Stimulated activated CD4-positive, alpha-beta T cell treated with anti-CD3 and anti-CD28 coated beads, Interleukin-4, amount 100 ng/mL, for 4 hours (primary cell): ENCODE measurements around the gene TRUB2.

ENCODE experiments used
- DNase-seq, 2 experiments: peaks; one replicate each; pipeline ENCODE4 v3.0.0-alpha.2; 2020

TRUB2 gene

GRCh38 chr9:128322404-128323211 is at the start of gene TRUB2, which contains the start of gene COQ4:
Gene TRUB2 (minus strand): TSS chr9:128322447. CDS start chr9:128322408, 39 bp downstream.
Gene COQ4 (plus strand): TSS chr9:128322839. CDS start chr9:128322859, 20 bp downstream.
- peak; percentile 90 to 92 for DNase-seq

DNA sequence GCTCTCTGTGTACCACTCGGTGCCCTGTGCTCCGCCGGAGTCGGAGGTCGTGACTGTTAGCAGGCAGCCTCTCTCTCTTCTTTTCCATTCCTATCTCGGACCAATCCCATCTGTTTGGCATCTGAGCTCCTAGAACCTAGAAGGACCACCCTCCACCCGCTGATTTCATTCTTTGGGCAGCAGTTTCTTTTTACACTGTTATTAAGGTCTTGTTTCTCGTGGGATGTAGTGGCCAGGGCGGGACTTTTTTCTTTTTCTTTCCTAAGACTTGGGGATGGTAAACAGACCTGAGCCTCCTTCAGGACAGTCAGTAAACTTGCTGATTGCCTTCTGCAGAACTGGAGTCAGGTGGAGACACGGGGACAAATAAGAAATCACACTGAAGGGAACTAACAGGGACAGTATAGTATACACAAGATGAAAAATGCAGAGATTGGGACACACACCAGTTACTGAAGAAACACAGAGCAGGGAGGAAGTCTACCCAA is 49.4 kb upstream of the TRUB2 start:
- DNase-seq: no peak

DNA sequence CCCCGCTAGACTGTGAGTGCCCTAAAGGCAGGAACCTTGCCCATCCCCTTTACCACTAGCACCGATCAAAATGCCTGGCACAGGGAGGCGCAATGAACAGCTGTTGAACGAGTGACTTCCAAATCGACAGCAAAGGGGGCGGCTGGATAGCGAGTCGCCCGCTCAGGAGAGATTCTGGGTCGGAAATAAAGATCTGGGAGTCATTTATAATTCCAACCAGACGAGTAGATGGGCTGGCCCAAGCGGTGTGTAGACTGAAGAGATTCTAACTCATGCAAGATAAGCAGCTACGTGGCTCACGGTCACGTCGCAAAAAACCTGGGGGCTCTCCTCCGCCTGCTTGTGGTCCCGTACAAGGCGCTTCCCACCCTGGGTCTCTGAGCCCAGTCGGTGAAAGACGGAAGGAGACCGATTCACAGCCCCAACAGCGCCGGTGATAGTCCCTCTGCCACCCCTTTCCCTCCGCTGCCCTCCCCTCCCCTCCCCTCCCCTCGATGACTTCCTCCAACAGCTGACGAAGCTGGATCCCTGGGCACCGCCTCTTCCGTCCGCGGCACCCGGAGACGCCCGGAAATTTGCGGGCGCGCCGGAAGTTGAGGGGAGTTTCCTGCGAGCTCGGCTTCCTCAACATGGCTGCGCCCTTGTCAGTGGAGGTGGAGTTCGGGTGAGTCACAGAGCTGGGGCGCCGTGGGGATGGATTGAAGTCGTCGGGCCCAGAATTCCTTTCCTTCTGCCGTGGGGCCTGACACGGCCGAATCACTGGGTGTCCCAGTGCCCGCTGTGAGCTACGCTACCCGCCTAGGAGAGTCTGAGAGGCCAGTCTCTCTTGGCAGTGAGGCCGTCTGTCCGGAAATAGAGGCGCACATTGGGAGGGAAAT is 48.7 kb upstream of the TRUB2 start, which contains the start of gene URM1:
Gene URM1, plus strand, starts transcription at position 623 of the 878 bp plus-strand sequence. Its CDS starts 7 bp downstream, at position 630.
- DNase-seq: peak; percentile 92 to 97

DNA sequence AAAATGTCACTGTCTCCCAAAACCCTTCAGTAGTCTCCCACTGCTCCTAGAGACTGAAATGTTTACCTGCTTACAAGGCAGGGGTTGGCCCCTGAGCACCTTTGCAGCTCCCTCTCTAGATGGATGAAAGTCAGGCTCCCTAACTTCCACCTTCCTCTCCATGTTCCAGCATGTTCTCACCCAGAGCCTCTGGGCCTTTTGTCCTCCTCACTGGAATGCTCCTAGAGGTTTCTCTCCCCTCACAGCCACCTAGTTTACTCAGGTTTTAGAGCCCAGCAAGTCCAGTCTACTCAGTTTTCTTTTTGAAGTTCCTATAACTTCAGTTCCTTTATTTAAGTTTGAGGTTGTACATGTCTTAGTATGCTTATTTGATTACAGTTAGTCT is 48.1 kb upstream of the TRUB2 start:
- DNase-seq: no peak

DNA sequence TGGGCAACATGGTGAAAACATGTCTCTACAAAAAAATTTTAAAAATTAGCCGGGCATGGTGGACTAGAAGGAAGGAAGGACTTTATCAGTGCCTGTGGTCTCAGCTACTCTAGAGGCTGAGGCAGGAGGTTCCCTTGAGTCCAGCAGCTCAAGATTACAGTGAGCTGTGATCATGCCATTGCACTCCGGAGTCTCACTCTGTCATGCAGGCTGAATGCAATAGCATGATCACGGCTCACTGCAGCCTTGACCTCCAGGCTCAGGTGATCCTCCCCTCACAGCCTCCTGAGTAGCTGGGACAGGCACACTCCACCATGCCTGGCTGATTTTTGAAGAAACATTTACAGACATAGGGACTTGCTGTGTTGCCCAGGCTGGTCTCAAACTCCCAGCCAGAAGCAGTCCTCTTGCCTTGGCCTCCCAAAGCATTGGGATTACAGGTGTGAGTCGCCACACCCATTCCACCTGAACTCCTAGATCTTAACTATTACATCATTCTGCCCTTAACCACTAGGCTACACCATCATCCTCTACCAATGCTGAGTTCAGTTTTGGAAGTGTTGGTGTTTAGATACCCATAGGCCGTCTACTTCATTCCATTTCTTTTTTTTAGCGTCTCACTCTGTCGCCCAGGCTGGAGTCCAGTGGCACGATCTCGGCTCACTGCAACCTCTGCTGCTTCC is 46.9 kb upstream of the TRUB2 start:
- DNase-seq: no peak

- no peak for DNase-seq
Measured at GRCh38 chr9:128365525-128365924, 43.3 kb upstream of the TRUB2 start.

DNA sequence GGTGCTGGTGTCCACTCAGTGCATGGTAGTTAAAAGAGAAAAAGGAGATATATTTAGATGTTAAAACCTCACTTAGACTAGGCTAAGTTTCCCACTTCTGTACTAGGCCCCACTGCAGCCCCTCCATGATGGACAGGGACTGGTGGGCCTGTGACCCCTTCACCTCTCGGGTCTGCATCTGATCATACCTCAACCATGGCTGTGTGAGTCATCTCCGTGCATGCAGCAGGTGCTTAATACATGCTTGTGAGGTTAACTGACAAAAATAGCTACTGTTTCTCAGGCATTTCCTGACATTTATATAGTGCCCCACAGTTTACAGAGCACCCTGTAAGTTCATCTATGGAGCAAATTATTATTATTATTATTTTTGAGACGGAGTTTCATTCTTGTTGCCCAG is 40.5 kb upstream of the TRUB2 start:
- DNase-seq: no peak

GRCh38 chr9:128361986-128362646 is 39.9 kb upstream of the TRUB2 start:
- DNase-seq: peak; percentile 58 to 59

GRCh38 chr9:128361296-128361985 is 39.2 kb upstream of the TRUB2 start:
- DNase-seq: no peak

GRCh38 chr9:128360826-128361225 is 38.6 kb upstream of the TRUB2 start:
- DNase-seq: no peak

- no peak for DNase-seq
Measured at GRCh38 chr9:128358861-128359260, 36.6 kb upstream of the TRUB2 start.

GRCh38 chr9:128358090-128358489 is 35.8 kb upstream of the TRUB2 start:
- DNase-seq: no peak

GRCh38 chr9:128355451-128355850 is 33.2 kb upstream of the TRUB2 start:
- DNase-seq: no peak

DNA sequence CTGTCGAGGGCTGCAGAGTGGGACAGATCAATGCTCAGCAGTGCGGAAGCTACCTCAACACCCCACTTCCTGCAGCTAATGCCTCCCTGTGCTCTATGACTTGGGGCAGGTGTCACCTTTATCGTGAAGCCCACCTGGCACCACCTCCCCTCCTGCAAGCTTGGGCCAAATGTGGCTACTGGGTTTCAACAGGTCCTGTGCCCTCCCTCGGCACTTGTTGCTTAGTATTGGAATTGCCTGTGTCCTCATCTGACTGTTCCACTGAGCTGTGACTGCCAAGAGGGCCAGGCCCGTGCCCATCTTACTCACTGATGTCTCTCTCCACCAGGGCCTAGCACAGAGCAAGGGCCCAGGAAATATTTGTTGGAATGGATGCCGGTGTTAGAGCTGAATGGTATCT is 27.5 kb upstream of the TRUB2 start:
- DNase-seq: no peak

DNA sequence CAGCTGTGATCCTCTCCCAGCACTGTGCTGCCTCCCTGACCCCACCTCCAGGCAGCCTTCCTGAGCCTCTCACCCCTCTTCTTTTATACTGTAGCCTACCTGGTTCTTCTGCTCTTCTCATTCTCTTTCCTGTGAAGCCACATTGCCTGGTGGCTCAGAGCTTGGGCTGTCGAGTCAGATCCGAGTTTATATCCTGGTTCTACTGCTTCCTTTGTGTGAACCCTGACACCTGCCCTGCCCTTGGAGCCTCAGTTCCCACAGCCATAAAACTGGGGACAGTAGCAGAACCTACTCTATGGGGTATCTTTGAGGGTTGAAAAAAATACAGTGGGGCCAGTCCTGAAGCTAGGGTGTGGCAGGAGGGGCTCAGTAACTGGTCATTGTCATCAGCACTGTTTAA is 26.9 kb upstream of the TRUB2 start:
- DNase-seq: no peak

GRCh38 chr9:128344931-128345605 is 22.8 kb upstream of the TRUB2 start:
- no peak for DNase-seq

- DNase-seq: no peak
Measured at GRCh38 chr9:128343855-128344254, 21.6 kb upstream of the TRUB2 start.

DNA sequence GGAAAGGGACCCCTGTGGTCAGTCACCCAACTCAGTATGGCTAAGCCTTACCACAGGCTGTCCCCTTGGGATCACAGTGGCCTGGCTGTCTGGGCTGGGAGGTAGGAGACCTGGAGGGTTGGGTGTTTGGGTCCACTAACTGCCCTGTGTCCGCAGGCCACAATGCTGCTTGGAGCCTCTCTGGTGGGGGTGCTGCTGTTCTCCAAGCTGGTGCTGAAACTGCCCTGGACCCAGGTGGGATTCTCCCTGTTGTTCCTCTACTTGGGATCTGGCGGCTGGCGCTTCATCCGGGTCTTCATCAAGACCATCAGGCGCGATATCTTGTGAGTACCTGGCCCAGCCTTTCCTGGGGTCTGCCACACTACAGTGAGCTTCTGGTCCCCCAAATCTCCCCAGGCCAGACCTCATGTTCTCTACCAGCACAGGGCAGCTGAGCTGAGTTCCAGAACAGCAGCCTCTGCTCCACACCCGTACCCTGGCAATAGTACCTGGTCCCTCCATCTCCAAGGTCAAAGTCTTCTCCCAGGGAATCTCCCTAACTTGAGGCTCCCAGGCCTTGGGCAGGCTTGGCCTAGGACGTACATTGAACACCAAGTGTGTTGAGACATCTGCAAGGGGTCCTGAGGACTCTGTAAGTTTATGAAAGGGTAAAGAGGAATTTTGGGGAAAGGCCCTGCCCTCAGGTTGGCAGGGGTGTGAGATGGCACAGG is 20.9 kb upstream of the TRUB2 start:
- DNase-seq: no peak

DNA sequence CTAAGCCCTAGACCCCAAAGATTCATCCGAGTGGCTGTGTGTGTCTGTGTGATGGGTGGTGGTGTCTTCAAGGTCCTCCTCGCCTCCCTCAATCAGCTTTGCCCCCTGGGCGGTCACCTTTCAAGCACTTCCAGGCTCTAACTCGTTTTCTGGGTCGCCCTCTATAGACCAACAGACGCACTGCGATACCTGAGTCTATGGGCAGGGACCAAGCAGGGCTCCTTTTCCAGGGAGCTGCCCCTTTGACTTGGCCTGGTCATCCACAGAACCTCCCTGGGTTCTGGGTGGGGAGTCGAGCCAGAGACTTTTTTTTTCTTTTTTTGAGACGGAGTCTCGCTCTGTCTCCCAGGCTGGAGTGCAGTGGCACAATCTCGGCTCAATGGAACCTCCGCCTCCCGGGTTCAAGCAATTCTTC is 19.2 kb upstream of the TRUB2 start:
- DNase-seq: peak; percentile 57 to 67

- DNase-seq: peak in 1 of 2 experiments; percentile 27
Measured at GRCh38 chr9:128340691-128341434, 18.6 kb upstream of the TRUB2 start.
